Astrocyte (in vitro differentiated cells and primary cell): ENCODE results near the gene ZNF462. TPM values are rescaled to one million over a fixed set of nuclear protein-coding genes. Genes with fewer than 3 reads are reported as not detected.

Source experiments
- DNase-seq: peaks from one replicate; pipeline ENCODE4 v3.0.0-alpha.2; 2010; ENCODE audit warnings: low read depth
- FAIRE-seq: peaks from 2 replicates; lab custom pipeline; 2011; peaks lifted over from hg19 to GRCh38; lab: Jason Lieb, UNC
- H2AFZ ChIP-seq: 2 replicates; pipeline ENCODE4 v1.6.0; 2012; ENCODE audit warnings: low read depth, low read length, inconsistent platforms
- H3K27ac ChIP-seq: 2 replicates; pipeline ENCODE4 v1.5.1; 2011; ENCODE audit warnings: low read depth, low read length, inconsistent platforms
- H3K27me3 ChIP-seq: 2 replicates; pipeline ENCODE4 v1.6.0; 2011; ENCODE audit warnings: low read length, inconsistent platforms; ENCODE audit not compliant: insufficient read depth
- H3K36me3 ChIP-seq: 2 replicates; pipeline ENCODE4 v1.5.1; 2011; ENCODE audit warnings: low read length, inconsistent platforms; ENCODE audit not compliant: insufficient read depth
- H3K4me1 ChIP-seq: 2 replicates; pipeline ENCODE4 v1.5.1; 2011; ENCODE audit warnings: low read length, inconsistent platforms; ENCODE audit not compliant: insufficient read depth
- H3K4me2 ChIP-seq: 2 replicates; pipeline ENCODE4 v1.6.0; 2012; ENCODE audit warnings: low read length, inconsistent platforms
- H3K4me3 ChIP-seq: 2 replicates; pipeline ENCODE4 v1.5.1; 2011; ENCODE audit warnings: low read depth, mild to moderate bottlenecking, low read length, inconsistent platforms; ENCODE audit not compliant: insufficient read depth
- H3K79me2 ChIP-seq: 2 replicates; pipeline ENCODE4 v1.6.0; 2012; ENCODE audit warnings: mild to moderate bottlenecking, low read length, inconsistent platforms; ENCODE audit not compliant: insufficient read depth
- H3K9ac ChIP-seq: 2 replicates; pipeline ENCODE4 v1.6.0; 2012; ENCODE audit warnings: mild to moderate bottlenecking, low read length, inconsistent platforms
- H3K9me3 ChIP-seq: 2 replicates; pipeline ENCODE4 v1.5.1; 2012; ENCODE audit warnings: low read depth, mild to moderate bottlenecking, low read length, inconsistent platforms; ENCODE audit not compliant: insufficient read depth
- H4K20me1 ChIP-seq: 2 replicates; pipeline ENCODE4 v1.6.0; 2012; ENCODE audit warnings: low read length, inconsistent platforms; ENCODE audit not compliant: insufficient read depth
- H3K27ac Mint-ChIP-seq: one replicate; pipeline ENCODE4 v1.8.0; 2021; ENCODE audit warnings: mild to moderate bottlenecking, mixed read lengths; ENCODE audit not compliant: unreplicated experiment
- H3K27me3 Mint-ChIP-seq: one replicate; pipeline ENCODE4 v1.8.0; 2021; ENCODE audit warnings: low read depth, mixed read lengths; ENCODE audit not compliant: unreplicated experiment
- H3K36me3 Mint-ChIP-seq: one replicate; pipeline ENCODE4 v1.8.0; 2021; ENCODE audit warnings: low read depth, mixed read lengths; ENCODE audit not compliant: unreplicated experiment
- H3K4me1 Mint-ChIP-seq: one replicate; pipeline ENCODE4 v1.8.0; 2021; ENCODE audit warnings: low read depth, mixed read lengths; ENCODE audit not compliant: unreplicated experiment
- H3K4me3 Mint-ChIP-seq: one replicate; pipeline ENCODE4 v1.8.0; 2021; ENCODE audit warnings: mild to moderate bottlenecking, moderate library complexity, mixed read lengths; ENCODE audit not compliant: unreplicated experiment
- H3K9me3 Mint-ChIP-seq: one replicate; pipeline ENCODE4 v1.8.0; 2021; ENCODE audit warnings: mild to moderate bottlenecking, mixed read lengths; ENCODE audit not compliant: unreplicated experiment
- CTCF ChIP-seq: IDR thresholded peaks from 2 replicates; pipeline ENCODE4 v1.5.1; 2011; ENCODE audit warnings: low read depth, mild to moderate bottlenecking, inconsistent platforms, low read length, moderate library complexity; ENCODE audit not compliant: insufficient read depth
- EZH2 ChIP-seq: IDR thresholded peaks from 2 replicates; pipeline ENCODE4 v1.6.1; 2012; ENCODE audit warnings: mild to moderate bottlenecking, low read length, inconsistent platforms; ENCODE audit not compliant: insufficient read depth
- total RNA-seq: library from RNA; stranded (reverse); gene quantifications from 2 replicates; pipeline ENCODE4 v1.2.1, GENCODE V29; 2021

The ZNF462 gene
- total RNA-seq, 1 donor from 2014 or later: 126 TPM

GRCh38 chr9:106932675-106933074 is 69.7 kb downstream of the ZNF462 start:
- Histone ChIP-seq H3K27ac (no peak overlapping the region), H3K36me3 (peaks cover 19% of the 10 kb centered on the region), H3K9me3 (no peaks in the 10 kb centered on the region), H4K20me1 (no peaks in the 10 kb centered on the region), H3K4me2 (no peak overlapping the region), H3K9ac (no peak overlapping the region), H2AFZ (no peak overlapping the region), H3K4me3 (no peak overlapping the region), H3K4me1 (no peaks in the 10 kb centered on the region), H3K79me2 (no peaks in the 10 kb centered on the region), H3K27me3 (no peaks in the 10 kb centered on the region)
- Mint-ChIP-seq H3K36me3 (peaks cover 67% of the 10 kb centered on the region), H3K27ac (no peak overlapping the region), H3K27me3 (no peaks in the 10 kb centered on the region), H3K4me1 (peaks cover 9% of the 10 kb centered on the region), H3K9me3 (peaks cover 6% of the 10 kb centered on the region), H3K4me3 (no peak overlapping the region)
- FAIRE-seq: no peak
- DNase-seq: no peak
- TF ChIP-seq EZH2 (no peak), CTCF (no peak)

GRCh38 chr9:106933470-106933869 is 70.5 kb downstream of the ZNF462 start:
- DNase-seq: no peak
- Histone ChIP-seq H3K9me3 (no peaks in the 10 kb centered on the region), H2AFZ (no peak overlapping the region), H3K79me2 (no peaks in the 10 kb centered on the region), H3K4me1 (no peaks in the 10 kb centered on the region), H3K4me3 (no peak overlapping the region), H3K36me3 (peaks cover 19% of the 10 kb centered on the region), H4K20me1 (no peaks in the 10 kb centered on the region), H3K27ac (no peak overlapping the region), H3K4me2 (no peak overlapping the region), H3K9ac (no peak overlapping the region), H3K27me3 (no peaks in the 10 kb centered on the region)
- Mint-ChIP-seq H3K27ac (peak overlapping the region; percentile 59), H3K27me3 (no peaks in the 10 kb centered on the region), H3K4me1 (peaks cover 9% of the 10 kb centered on the region), H3K36me3 (peaks cover 61% of the 10 kb centered on the region), H3K9me3 (peaks cover 6% of the 10 kb centered on the region), H3K4me3 (no peak overlapping the region)
- no peak for FAIRE-seq
- TF ChIP-seq CTCF: no peak
- TF ChIP-seq EZH2: no peak

DNA sequence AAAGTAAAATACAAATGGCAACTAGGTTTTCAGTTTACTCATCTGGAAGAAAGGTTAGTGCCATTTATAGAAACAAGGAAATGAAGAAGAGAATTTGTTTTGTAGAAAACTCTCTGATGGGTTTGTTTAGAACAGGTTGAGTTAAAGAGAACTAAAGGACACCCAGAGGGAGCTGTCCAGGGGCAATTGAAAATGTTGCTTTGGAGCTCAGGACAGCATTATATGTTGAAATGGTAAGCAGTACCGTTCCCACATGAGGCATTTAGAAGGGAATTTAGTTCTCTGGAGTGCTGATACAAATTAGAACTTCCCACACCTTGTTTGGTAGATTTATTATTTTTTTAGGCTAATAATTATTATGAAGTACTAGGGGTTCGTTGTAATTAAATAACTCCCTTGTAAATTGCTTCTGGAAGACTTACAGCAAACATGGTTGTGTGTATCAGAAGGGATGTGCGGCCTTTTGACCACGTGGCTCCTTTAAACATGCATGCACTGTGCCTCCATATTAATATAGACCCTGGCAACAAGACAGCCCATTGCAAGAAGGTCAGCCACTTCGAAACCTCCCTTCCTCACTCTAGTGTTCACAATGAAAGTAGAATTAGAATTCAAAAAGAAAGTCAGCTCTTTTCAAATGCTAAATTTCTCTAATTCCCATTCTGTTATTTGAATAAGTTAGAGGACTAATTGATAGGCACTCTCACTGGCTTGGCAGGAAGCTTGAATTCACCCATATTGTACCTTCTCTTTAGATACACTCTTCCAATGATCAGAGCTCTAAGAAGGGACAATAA is 71.7 kb downstream of the ZNF462 start:
- H3K27ac Mint-ChIP-seq: no peak overlapping the region
- peaks cover 9% of the 10 kb centered on the region for H3K4me1 Mint-ChIP-seq
- peaks cover 62% of the 10 kb centered on the region for H3K36me3 Mint-ChIP-seq

More for the DNA sequence above, 71.7 kb downstream of the ZNF462 start:
- TF ChIP-seq CTCF (no peak), EZH2 (no peak)
- no peaks in the 10 kb centered on the region for H3K27me3 Mint-ChIP-seq
- H3K79me2 ChIP-seq: no peaks in the 10 kb centered on the region
- no peak overlapping the region for H3K4me3 Mint-ChIP-seq
- FAIRE-seq: no peak
- H3K9ac ChIP-seq: no peak overlapping the region
- peaks cover 28% of the 10 kb centered on the region for H3K36me3 ChIP-seq
- H3K27me3 ChIP-seq: no peaks in the 10 kb centered on the region
- H4K20me1 ChIP-seq: no peaks in the 10 kb centered on the region
- H2AFZ ChIP-seq: no peak overlapping the region
- H3K27ac ChIP-seq: no peak overlapping the region
- no peak for DNase-seq
- H3K4me2 ChIP-seq: no peak overlapping the region
- H3K9me3 ChIP-seq: no peaks in the 10 kb centered on the region
- H3K4me3 ChIP-seq: no peak overlapping the region
- peaks cover 6% of the 10 kb centered on the region for H3K9me3 Mint-ChIP-seq
- no peaks in the 10 kb centered on the region for H3K4me1 ChIP-seq
